ENCODE measurements around the gene FCN1. TPM values are rescaled to one million over a fixed set of nuclear protein-coding genes. Genes with fewer than 3 reads are reported as not detected.

Gene FCN1
- total RNA-seq, 1 donor, result 1,156 TPM

DNA sequence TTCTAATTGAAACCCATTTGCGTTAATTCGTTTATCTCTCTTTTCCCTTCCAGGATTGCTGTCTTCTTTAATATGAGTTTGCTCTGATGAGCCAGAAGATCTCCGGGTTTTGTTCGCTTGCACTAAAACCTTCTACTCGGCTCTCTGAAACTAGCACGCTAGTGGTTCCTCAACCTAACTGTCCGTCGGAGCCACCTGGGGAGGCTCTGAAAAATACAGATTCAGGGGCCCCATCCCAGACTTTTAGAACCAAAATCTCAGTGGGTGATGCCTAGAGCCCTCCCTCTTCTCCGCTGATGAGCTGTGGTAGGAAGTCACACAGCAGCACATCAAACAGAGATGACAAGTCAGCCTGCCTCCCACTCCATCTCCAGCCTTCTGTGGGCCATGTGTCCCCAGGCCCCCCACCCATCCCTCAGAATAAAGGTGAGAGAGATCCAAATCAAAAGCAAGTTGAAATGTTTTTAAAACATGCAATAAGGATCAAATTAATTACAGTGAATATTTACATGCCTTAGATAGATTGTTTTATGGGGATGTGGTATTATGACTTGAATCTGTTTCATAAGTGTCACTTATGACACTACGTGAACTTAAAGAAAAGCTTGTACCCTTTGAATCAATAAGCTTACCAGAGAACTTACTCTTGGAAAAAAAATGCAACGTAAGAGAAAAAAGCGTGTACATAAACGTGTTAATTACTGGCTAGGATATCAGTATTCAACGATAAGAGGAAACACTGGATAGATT lies 20.7 kb downstream of the FCN1 start:
- Histone ChIP-seq H3K4me1 (ENCODE audit: insufficient read depth, low read length) (peaks cover 4% of the 10 kb centered on the region), H3K4me3 (ENCODE audit: low read length) (no peak overlapping the region), H3K9me3 (ENCODE audit: low read depth, low read length) (peaks cover 10% of the 10 kb centered on the region), H3K27me3 (ENCODE audit: insufficient read depth, low read length) (peaks cover 2% of the 10 kb centered on the region)

DNA sequence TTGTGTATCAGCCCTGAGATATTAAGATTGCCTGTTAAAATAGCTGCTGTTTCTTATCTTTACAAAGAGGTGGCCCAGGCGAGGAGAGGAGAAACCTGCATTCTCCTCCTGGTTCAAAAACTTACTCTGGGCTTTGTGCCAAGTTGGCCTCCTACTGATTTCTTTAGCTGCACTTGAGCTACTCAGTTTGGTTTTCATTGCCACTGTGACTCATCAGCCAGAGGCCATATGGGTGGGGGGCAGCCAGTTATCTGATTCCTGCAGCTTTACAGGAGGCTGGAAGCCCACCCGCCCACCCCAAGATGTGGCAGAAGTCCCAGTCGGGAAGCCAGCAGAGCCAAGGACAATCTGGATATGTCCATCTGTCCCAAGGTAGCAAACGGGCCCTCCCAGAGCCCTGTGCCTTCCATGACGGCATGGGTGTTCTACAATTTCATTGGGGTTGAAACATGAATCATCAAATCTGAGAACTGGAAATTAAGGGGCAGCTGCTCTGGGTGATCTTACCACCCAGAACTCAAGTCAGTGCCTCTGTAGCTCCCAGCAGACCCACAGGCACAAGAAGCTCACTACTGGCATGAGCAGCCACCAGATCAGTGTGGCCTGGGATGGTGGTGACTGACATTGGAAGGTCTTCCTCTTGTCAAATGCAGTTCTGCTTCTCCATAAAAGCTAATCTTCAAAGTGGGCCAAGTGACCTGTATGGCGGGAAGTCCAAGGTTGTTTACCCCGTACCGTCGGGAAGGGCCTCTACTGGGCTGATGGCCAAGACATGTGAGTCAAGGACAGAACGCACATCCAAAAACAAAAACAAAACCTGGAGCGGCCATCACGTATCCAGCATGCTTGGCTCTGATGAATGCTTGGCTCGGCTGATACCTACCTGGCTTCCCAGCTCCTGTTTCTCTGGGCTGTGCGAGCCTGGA lies 21.5 kb downstream of the FCN1 start:
- H3K9me3 ChIP-seq (ENCODE audit: low read depth, low read length), result peaks cover 10% of the 10 kb centered on the region
- peaks cover 2% of the 10 kb centered on the region for H3K27me3 ChIP-seq (ENCODE audit: insufficient read depth, low read length)
- H3K4me1 ChIP-seq (ENCODE audit: insufficient read depth, low read length), result peaks cover 9% of the 10 kb centered on the region
- H3K4me3 ChIP-seq (ENCODE audit: low read length), result no peak overlapping the region

DNA sequence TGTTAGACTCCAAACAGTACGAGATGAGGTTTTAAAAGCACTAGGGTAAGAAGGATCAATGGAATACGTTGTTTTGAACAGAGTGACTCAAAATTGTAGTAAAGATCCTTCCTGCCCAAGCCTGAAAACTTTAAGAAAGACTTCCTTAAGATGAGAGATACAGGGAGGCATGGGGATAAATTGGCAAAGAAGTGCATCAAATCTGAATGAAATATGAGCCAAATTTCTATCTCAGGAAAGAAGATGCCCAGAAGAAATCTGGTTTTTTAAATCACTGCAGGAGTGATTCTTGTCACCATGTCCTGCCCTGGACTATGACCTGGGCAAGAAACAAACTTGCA lies 22.2 kb downstream of the FCN1 start:
- Histone ChIP-seq H3K4me1 (ENCODE audit: insufficient read depth, low read length) (peaks cover 14% of the 10 kb centered on the region), H3K9me3 (ENCODE audit: low read depth, low read length) (peaks cover 10% of the 10 kb centered on the region), H3K27me3 (ENCODE audit: insufficient read depth, low read length) (peaks cover 2% of the 10 kb centered on the region), H3K4me3 (ENCODE audit: low read length) (no peak overlapping the region)

- Histone ChIP-seq H3K4me1 (ENCODE audit: insufficient read depth, low read length) (peaks cover 14% of the 10 kb centered on the region), H3K4me3 (ENCODE audit: low read length) (no peak overlapping the region), H3K27me3 (ENCODE audit: insufficient read depth, low read length) (peaks cover 2% of the 10 kb centered on the region), H3K9me3 (ENCODE audit: low read depth, low read length) (peaks cover 10% of the 10 kb centered on the region)
These were observed 22.6 kb downstream of the FCN1 start for GRCh38 chr9:134895097-134895496.

DNA sequence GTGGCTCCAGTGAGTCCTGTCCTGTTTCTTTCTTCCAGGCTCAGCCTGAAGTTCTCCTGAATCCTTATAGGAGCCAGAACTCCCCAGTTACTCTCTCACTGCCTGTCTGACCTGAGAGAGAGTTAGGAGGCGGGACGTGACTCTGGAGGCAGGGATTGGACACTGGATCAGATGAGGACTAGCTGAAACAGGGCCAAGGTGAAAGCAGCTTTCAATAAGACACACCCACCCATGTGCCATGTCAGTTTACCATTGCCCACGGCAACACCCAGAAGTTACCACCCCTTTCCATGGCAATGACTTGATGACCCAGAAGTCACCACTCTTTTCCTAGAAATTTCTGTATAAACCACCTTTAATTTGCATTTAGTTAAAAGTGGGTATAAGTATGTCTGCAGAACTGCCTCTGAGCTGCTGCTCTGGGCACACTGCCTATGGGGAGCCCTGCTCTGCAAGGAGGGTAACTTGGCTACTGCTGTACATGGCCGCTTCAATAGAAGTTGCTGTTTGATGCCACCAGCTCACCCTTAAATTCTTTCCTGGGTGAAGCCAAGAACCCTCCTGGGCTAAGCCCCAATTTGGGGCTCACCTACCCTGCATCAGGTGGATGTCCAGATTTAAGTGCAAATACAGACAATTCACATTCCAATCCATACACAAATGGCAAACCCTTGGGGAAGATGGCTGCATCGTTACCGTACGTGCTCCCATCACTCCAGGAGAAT lies 23.4 kb downstream of the FCN1 start:
- Histone ChIP-seq H3K4me3 (ENCODE audit: low read length) (no peak overlapping the region), H3K27me3 (ENCODE audit: insufficient read depth, low read length) (peaks cover 2% of the 10 kb centered on the region), H3K9me3 (ENCODE audit: low read depth, low read length) (peaks cover 2% of the 10 kb centered on the region), H3K4me1 (ENCODE audit: insufficient read depth, low read length) (peaks cover 14% of the 10 kb centered on the region)

DNA sequence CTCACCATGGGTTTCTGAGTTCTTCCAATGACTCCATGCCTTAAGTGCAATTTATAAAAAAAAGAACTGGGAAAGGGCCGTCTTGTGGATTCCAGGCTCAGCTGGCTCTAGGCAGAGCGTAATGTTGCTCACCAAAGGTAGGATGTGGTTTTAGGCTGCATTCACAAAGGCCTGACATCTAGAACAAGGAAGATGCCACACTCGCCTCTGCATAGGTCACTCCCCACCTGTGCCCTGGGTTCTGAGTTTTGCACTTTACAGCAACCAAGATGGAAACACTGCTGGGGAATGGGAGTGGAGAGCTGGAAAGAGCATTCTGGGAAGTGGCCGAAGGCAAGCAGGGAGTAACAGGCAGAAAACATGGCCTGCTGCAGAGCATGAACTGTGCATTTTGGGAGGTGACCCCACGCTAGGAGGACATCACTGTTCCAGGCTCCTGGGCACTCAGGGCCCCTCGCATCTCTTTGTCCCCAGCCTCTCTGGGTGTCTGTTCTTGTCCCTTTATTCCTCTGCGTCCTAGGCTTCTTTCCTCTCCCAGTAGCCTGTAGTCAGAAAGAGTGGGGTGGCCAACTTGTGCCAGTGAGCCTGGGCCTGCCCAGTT lies 24.8 kb downstream of the FCN1 start:
- H3K27me3 ChIP-seq (ENCODE audit: insufficient read depth, low read length), result no peaks in the 10 kb centered on the region
- H3K4me3 ChIP-seq (ENCODE audit: low read length), result no peak overlapping the region
- H3K4me1 ChIP-seq (ENCODE audit: insufficient read depth, low read length), result peaks cover 16% of the 10 kb centered on the region
- H3K9me3 ChIP-seq (ENCODE audit: low read depth, low read length), result no peaks in the 10 kb centered on the region

DNA sequence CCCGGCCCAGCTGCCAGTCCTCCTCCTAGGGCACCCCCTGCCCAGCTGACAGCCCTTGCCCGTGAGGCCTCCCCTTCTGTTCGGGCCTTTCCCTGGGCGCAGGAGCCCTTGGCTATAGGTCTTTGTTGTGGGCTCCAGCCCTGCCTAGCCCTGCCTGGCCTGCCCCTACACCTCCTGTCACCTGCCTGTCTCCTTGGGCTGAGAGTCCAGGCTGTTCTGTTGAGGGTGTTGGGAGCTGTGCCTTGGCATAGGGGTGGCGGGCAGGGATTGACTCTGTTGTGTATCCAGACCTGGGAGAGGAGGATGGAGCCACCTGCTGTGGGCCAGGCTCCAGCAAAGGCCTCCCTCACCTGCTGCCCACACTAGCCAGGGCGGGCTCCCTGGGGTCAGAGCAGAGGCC lies 25.5 kb downstream of the FCN1 start:
- Histone ChIP-seq H3K4me3 (ENCODE audit: low read length) (no peak overlapping the region), H3K27me3 (ENCODE audit: insufficient read depth, low read length) (no peaks in the 10 kb centered on the region), H3K9me3 (ENCODE audit: low read depth, low read length) (no peaks in the 10 kb centered on the region), H3K4me1 (ENCODE audit: insufficient read depth, low read length) (peaks cover 22% of the 10 kb centered on the region)

GRCh38 chr9:134891713-134892112 lies 26.0 kb downstream of the FCN1 start:
- H3K9me3 ChIP-seq (ENCODE audit: low read depth, low read length), result no peaks in the 10 kb centered on the region
- no peaks in the 10 kb centered on the region for H3K27me3 ChIP-seq (ENCODE audit: insufficient read depth, low read length)
- peaks cover 22% of the 10 kb centered on the region for H3K4me1 ChIP-seq (ENCODE audit: insufficient read depth, low read length)
- H3K4me3 ChIP-seq (ENCODE audit: low read length), result no peak overlapping the region

GRCh38 chr9:134891053-134891452 lies 26.7 kb downstream of the FCN1 start:
- H3K27me3 ChIP-seq (ENCODE audit: insufficient read depth, low read length), result no peaks in the 10 kb centered on the region
- H3K4me3 ChIP-seq (ENCODE audit: low read length), result no peak overlapping the region
- no peaks in the 10 kb centered on the region for H3K9me3 ChIP-seq (ENCODE audit: low read depth, low read length)
- peaks cover 22% of the 10 kb centered on the region for H3K4me1 ChIP-seq (ENCODE audit: insufficient read depth, low read length)

GRCh38 chr9:134890155-134890495 lies 27.6 kb downstream of the FCN1 start:
- Histone ChIP-seq H3K4me3 (ENCODE audit: low read length) (no peak overlapping the region), H3K4me1 (ENCODE audit: insufficient read depth, low read length) (peaks cover 22% of the 10 kb centered on the region), H3K9me3 (ENCODE audit: low read depth, low read length) (no peaks in the 10 kb centered on the region), H3K27me3 (ENCODE audit: insufficient read depth, low read length) (no peaks in the 10 kb centered on the region)

GRCh38 chr9:134889386-134890154 lies 28.1 kb downstream of the FCN1 start:
- Histone ChIP-seq H3K4me1 (ENCODE audit: insufficient read depth, low read length) (peaks cover 22% of the 10 kb centered on the region), H3K4me3 (ENCODE audit: low read length) (no peak overlapping the region), H3K9me3 (ENCODE audit: low read depth, low read length) (no peaks in the 10 kb centered on the region), H3K27me3 (ENCODE audit: insufficient read depth, low read length) (no peaks in the 10 kb centered on the region)

- peaks cover 22% of the 10 kb centered on the region for H3K4me1 ChIP-seq (ENCODE audit: insufficient read depth, low read length)
- H3K9me3 ChIP-seq (ENCODE audit: low read depth, low read length), result no peaks in the 10 kb centered on the region
- no peak overlapping the region for H3K4me3 ChIP-seq (ENCODE audit: low read length)
- H3K27me3 ChIP-seq (ENCODE audit: insufficient read depth, low read length), result no peaks in the 10 kb centered on the region
These were observed 29.0 kb downstream of the FCN1 start for GRCh38 chr9:134888603-134889190.

DNA sequence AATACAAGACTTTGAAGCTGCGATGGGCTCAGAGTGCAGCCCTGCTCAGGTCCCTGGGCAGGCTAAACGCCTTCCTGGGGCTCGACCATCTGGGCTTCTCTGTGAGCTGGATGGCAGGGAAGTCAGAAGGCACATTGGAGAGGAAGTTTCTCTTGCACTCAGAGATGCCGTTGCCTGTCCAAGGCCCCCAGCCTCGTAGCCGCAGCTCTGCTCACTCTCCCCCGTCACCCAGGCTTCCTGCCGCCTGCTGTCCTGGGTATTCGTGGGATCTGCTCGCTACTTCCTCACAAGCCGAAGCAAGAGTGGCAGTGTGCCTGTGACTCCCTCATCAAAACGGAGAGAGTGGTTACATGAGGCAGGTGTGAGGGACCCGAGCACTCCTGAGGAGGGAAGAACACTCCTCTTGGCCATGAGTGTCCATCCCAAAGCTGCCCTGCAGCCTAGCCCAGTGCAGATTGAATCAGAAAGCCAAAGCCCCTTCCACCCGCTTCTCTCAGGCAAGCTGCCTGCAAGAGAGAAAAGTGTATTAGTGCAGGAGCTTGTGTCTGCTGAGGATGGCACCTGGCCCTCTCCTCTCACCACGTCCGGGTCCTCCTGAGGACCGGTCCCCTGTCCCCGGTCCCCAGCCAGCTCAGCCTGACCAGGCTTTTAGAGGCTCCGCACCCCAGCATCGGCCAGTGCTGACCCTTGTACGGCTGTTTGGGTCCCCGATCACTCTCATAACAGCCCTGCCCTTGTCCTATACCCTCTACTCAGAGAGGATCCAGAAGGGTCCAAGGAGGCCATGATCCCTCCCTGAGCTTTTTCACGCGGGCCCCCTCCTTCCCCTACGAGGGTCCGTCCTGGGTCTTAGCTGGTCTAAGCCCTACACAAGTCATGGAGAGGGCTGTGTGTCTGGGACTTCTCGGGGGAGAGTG lies 29.8 kb downstream of the FCN1 start:
- Histone ChIP-seq H3K4me1 (ENCODE audit: insufficient read depth, low read length) (peaks cover 22% of the 10 kb centered on the region), H3K4me3 (ENCODE audit: low read length) (no peak overlapping the region), H3K27me3 (ENCODE audit: insufficient read depth, low read length) (no peaks in the 10 kb centered on the region), H3K9me3 (ENCODE audit: low read depth, low read length) (no peaks in the 10 kb centered on the region)

All from mononuclear cell (primary cell).